22Rv1 (cell line): ENCODE measurements around the gene HIPK2.

ENCODE experiments used
- H3K27ac ChIP-seq: fragments of 450-650 bp; 2 replicates; pipeline ENCODE4 v1.5.1; 2017
- CTCF ChIP-seq: fragments of 450-650 bp; IDR thresholded peaks from 2 replicates; pipeline ENCODE4 v1.5.1; 2017; ENCODE audit warnings: mild to moderate bottlenecking
- ZFX ChIP-seq: fragments of 450-650 bp; IDR thresholded peaks from 2 replicates; pipeline ENCODE4 v1.6.1; 2017; ENCODE audit warnings: antibody characterized with exemption, borderline replicate concordance

Gene HIPK2

GRCh38 chr7:139727151-139727705 is 50.6 kb downstream of the HIPK2 start:
- H3K27ac ChIP-seq = no peak overlapping the region

GRCh38 chr7:139726485-139726869 is 51.3 kb downstream of the HIPK2 start:
- TF ChIP-seq ZFX = no peak
- TF ChIP-seq CTCF = no peak
- no peak overlapping the region for H3K27ac ChIP-seq

More at GRCh38 chr7:139727151-139727705, 50.6 kb downstream of the HIPK2 start:
- no peak for TF ChIP-seq ZFX
- TF ChIP-seq CTCF = no peak

DNA sequence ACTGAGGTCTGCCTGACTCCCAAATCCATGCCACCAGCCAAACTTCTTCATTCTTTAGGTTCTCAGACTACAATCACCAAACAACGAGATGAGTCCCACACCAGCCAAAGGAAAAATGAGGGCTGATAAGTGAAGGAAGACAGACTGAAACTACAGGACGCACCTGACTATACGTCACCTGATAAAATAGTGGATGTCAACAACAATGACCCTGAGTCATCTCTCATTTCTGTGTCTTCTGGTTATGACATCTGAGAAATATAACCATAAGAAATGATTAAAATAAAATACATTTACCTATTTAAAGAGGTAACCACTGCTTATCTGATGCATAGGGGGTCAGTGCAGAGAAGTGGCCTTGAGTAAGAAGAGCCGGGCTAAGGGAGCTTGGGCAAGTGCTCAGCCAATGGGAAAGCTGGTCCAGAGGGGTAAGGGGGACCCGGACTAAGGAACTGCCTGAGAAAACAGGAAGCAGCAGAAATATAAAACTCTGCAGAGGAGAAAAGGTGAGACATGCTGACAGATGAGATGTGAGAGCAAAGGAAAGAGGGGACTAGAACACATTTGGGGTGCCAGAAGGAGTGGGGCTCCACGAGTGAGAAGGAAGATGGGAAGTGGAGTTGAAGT is 51.8 kb downstream of the HIPK2 start:
- H3K27ac ChIP-seq = peak overlapping the region; percentile 22; the same call in 1 of the 2 replicates

GRCh38 chr7:139725077-139725476 is 52.7 kb downstream of the HIPK2 start:
- peak overlapping the region; percentile 22; the same call in 1 of the 2 replicates for H3K27ac ChIP-seq
- TF ChIP-seq ZFX = no peak
- no peak for TF ChIP-seq CTCF

More for the DNA sequence above, 51.8 kb downstream of the HIPK2 start:
- no peak for TF ChIP-seq ZFX
- no peak for TF ChIP-seq CTCF

GRCh38 chr7:139722604-139723003 is 55.2 kb downstream of the HIPK2 start:
- no peak overlapping the region for H3K27ac ChIP-seq
- TF ChIP-seq CTCF (no peak), ZFX (no peak)

GRCh38 chr7:139721821-139722220 is 56.0 kb downstream of the HIPK2 start:
- no peak for TF ChIP-seq CTCF
- no peak for TF ChIP-seq ZFX
- H3K27ac ChIP-seq = no peak overlapping the region

DNA sequence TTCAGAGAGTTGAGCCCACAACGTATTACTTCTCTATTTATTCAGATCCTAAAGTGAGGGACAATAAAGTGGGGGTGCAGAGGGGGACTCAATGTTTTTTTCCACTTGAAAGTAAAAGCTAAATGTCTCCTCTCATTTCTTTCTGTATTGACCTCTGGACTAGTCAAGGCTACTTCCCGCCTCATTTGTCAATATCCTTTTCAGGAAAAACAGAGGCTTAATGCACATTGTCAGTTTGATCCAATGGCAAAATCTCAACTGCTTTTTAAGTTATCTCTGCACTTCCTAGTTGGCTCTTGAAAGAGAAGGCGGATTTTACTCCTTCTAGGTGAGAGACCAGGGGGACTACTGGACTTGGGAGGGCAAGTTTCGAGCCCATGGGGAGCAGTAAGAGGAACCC is 56.4 kb downstream of the HIPK2 start:
- TF ChIP-seq ZFX (no peak), CTCF (no peak)
- no peak overlapping the region for H3K27ac ChIP-seq
